GM21717 (cell line): Measurements from ENCODE around the gene RBM33.

Experiments used
- ATAC-seq: cut with Tn5 transposase; IDR thresholded peaks from one replicate; pipeline ENCODE4 v1.9.1; 2021; ENCODE audit warnings: mild to moderate bottlenecking, moderate library complexity; ENCODE audit not compliant: unreplicated experiment

The RBM33 gene

GRCh38 chr7:155741805-155742204 is 97.3 kb downstream of the RBM33 start:
- peak; percentile 84 for ATAC-seq

- no peak for ATAC-seq
These were observed 98.7 kb downstream of the RBM33 start for GRCh38 chr7:155743177-155743576.

GRCh38 chr7:155744971-155745683 is 100.7 kb downstream of the RBM33 start:
- ATAC-seq: no peak

GRCh38 chr7:155745737-155746136 is 101.3 kb downstream of the RBM33 start:
- no peak for ATAC-seq

- ATAC-seq: peak; percentile 52
These were observed 101.7 kb downstream of the RBM33 start for GRCh38 chr7:155746188-155746587.

- no peak for ATAC-seq
These were observed 102.7 kb downstream of the RBM33 start for GRCh38 chr7:155747209-155747608.

GRCh38 chr7:155749578-155749977 is 105.1 kb downstream of the RBM33 start:
- no peak for ATAC-seq

- ATAC-seq: no peak
These were observed 106.0 kb downstream of the RBM33 start for GRCh38 chr7:155750255-155751125.

- no peak for ATAC-seq
These were observed 106.9 kb downstream of the RBM33 start for GRCh38 chr7:155751409-155751808.

- ATAC-seq: peak; percentile 59
These were observed 108.4 kb downstream of the RBM33 start for GRCh38 chr7:155752756-155753445.

- ATAC-seq: peak; percentile 11
These were observed 109.0 kb downstream of the RBM33 start for GRCh38 chr7:155753446-155753965.

GRCh38 chr7:155754165-155754564 is 109.7 kb downstream of the RBM33 start:
- no peak for ATAC-seq

GRCh38 chr7:155755026-155755425 is 110.6 kb downstream of the RBM33 start:
- no peak for ATAC-seq

- peak; percentile 30 for ATAC-seq
These were observed 111.9 kb downstream of the RBM33 start for GRCh38 chr7:155756322-155756721.

- no peak for ATAC-seq
These were observed 113.9 kb downstream of the RBM33 start for GRCh38 chr7:155758348-155758747.

GRCh38 chr7:155759740-155760430 is 115.4 kb downstream of the RBM33 start:
- no peak for ATAC-seq

- ATAC-seq: no peak
These were observed 116.7 kb downstream of the RBM33 start for GRCh38 chr7:155761162-155761561.

- no peak for ATAC-seq
These were observed 117.6 kb downstream of the RBM33 start for GRCh38 chr7:155762036-155762435.

GRCh38 chr7:155762655-155763054 is 118.2 kb downstream of the RBM33 start:
- no peak for ATAC-seq

GRCh38 chr7:155763122-155763521 is 118.7 kb downstream of the RBM33 start:
- no peak for ATAC-seq
